H9 (cell line): ENCODE results near the gene NAA35. TPM values are rescaled to one million over a fixed set of nuclear protein-coding genes. Genes with fewer than 3 reads are reported as not detected.

ENCODE experiments used
- DNase-seq: peaks from one replicate; pipeline ENCODE4 v3.0.0-alpha.2; 2017
- H2AFZ ChIP-seq: one replicate; pipeline ENCODE4 v1.6.1; 2013; ENCODE audit warnings: mild to moderate bottlenecking, low read length, control low read depth, moderate library complexity
- H2AK5ac ChIP-seq: 2 replicates; pipeline ENCODE4 v1.6.1; 2013; ENCODE audit warnings: low read length, control low read depth, mixed read lengths; ENCODE audit not compliant: insufficient read length
- H2BK120ac ChIP-seq: one replicate; pipeline ENCODE4 v1.6.1; 2013; ENCODE audit warnings: low read depth, mild to moderate bottlenecking, low read length, control low read depth, inconsistent platforms; ENCODE audit not compliant: poor library complexity, severe bottlenecking
- H2BK12ac ChIP-seq: 2 replicates; pipeline ENCODE4 v1.6.1; 2013; ENCODE audit warnings: low read length, control low read depth, mixed read lengths, low read depth; ENCODE audit not compliant: insufficient read length
- H2BK15ac ChIP-seq: 2 replicates; pipeline ENCODE4 v1.6.1; 2013; ENCODE audit warnings: low read depth, low read length, control low read depth
- H2BK20ac ChIP-seq: one replicate; pipeline ENCODE4 v1.6.1; 2013; ENCODE audit warnings: low read depth, mild to moderate bottlenecking, low read length, control low read depth, inconsistent platforms; ENCODE audit not compliant: poor library complexity, severe bottlenecking
- H2BK5ac ChIP-seq: 2 replicates; pipeline ENCODE4 v1.6.1; 2013; ENCODE audit warnings: low read length, control low read depth, mixed read lengths; ENCODE audit not compliant: insufficient read length
- H3K14ac ChIP-seq: 2 replicates; pipeline ENCODE4 v1.6.1; 2013; ENCODE audit warnings: low read length, control low read depth; ENCODE audit not compliant: insufficient read depth
- H3K18ac ChIP-seq: 2 replicates; pipeline ENCODE4 v1.6.1; 2013; ENCODE audit warnings: low read depth, mild to moderate bottlenecking, mixed read lengths, low read length, control low read depth; ENCODE audit not compliant: insufficient read length
- H3K23ac ChIP-seq: 2 replicates; pipeline ENCODE4 v1.6.1; 2013; ENCODE audit warnings: low read length, control low read depth, mixed read lengths, low read depth; ENCODE audit not compliant: insufficient read length
- H3K23me2 ChIP-seq: 2 replicates; pipeline ENCODE4 v1.6.1; 2013; ENCODE audit warnings: low read depth, mild to moderate bottlenecking, mixed read lengths, low read length, control low read depth; ENCODE audit not compliant: insufficient read length, poor library complexity, severe bottlenecking
- H3K27ac ChIP-seq: 2 replicates; pipeline ENCODE4 v1.5.1; 2013; ENCODE audit warnings: low read length, control low read depth, mixed read lengths, low read depth; ENCODE audit not compliant: insufficient read length
- H3K27me3 ChIP-seq: 2 replicates; pipeline ENCODE4 v1.6.1; 2013; ENCODE audit warnings: low read length, control low read depth, inconsistent platforms; ENCODE audit not compliant: insufficient read depth
- H3K4ac ChIP-seq: 2 replicates; pipeline ENCODE4 v1.6.1; 2013; ENCODE audit warnings: low read depth, mild to moderate bottlenecking, control low read depth, inconsistent platforms, low read length, moderate library complexity
- H3K4me1 ChIP-seq: 2 replicates; pipeline ENCODE4 v1.6.1; 2013; ENCODE audit warnings: low read length, control low read depth, inconsistent platforms; ENCODE audit not compliant: insufficient read depth
- H3K4me2 ChIP-seq: 2 replicates; pipeline ENCODE4 v1.6.1; 2013; ENCODE audit warnings: low read length, control low read depth, mixed read lengths; ENCODE audit not compliant: insufficient read length, insufficient read depth
- H3K56ac ChIP-seq: 2 replicates; pipeline ENCODE4 v1.6.1; 2013; ENCODE audit warnings: low read depth, mild to moderate bottlenecking, mixed read lengths, low read length, control low read depth; ENCODE audit not compliant: insufficient read length
- H3K79me1 ChIP-seq: 2 replicates; pipeline ENCODE4 v1.6.1; 2013; ENCODE audit warnings: low read depth, mild to moderate bottlenecking, moderate library complexity, low read length, control low read depth, inconsistent platforms; ENCODE audit not compliant: insufficient read depth, poor library complexity, severe bottlenecking
- H3K79me2 ChIP-seq: 2 replicates; pipeline ENCODE4 v1.6.1; 2013; ENCODE audit warnings: low read length, control low read depth, inconsistent platforms; ENCODE audit not compliant: insufficient read depth
- H3K9ac ChIP-seq: 2 replicates; pipeline ENCODE4 v1.6.1; 2013; ENCODE audit warnings: low read length, control low read depth, mixed read lengths; ENCODE audit not compliant: insufficient read length; ENCODE audit errors: extremely low read depth
- H3K9me3 ChIP-seq: one replicate; pipeline ENCODE4 v1.6.1; 2013; ENCODE audit warnings: low read depth, low read length, inconsistent platforms; ENCODE audit not compliant: control insufficient read depth
- H3T11ph ChIP-seq: one replicate; pipeline ENCODE4 v1.6.1; 2013; ENCODE audit warnings: mild to moderate bottlenecking, low read length, control low read depth, inconsistent platforms
- H4K20me1 ChIP-seq: one replicate; pipeline ENCODE4 v1.6.1; 2013; ENCODE audit not compliant: control insufficient read depth, insufficient read length, insufficient read depth
- H4K5ac ChIP-seq: 2 replicates; pipeline ENCODE4 v1.6.1; 2013; ENCODE audit warnings: low read depth, mild to moderate bottlenecking, mixed read lengths, low read length, control low read depth; ENCODE audit not compliant: insufficient read length
- H4K8ac ChIP-seq: replicated peaks from 2 replicates; pipeline ENCODE4 v1.6.1; 2013; ENCODE audit warnings: low read length, control low read depth, mixed read lengths, low read depth; ENCODE audit not compliant: insufficient read length
- H4K91ac ChIP-seq: 2 replicates; pipeline ENCODE4 v1.6.1; 2013; ENCODE audit warnings: low read depth, mild to moderate bottlenecking, moderate library complexity, mixed read lengths, low read length, control low read depth; ENCODE audit not compliant: insufficient read length
- H3K27ac Mint-ChIP-seq, 3 experiments: 2 replicates in 2 of 3; 3 replicates in 1 of 3; pipeline ENCODE4 v1.8.0; 2020 to 2021; ENCODE audit warnings: mixed read lengths in 3 of 3, mild to moderate bottlenecking in 1 of 3, moderate library complexity in 1 of 3
- H3K27me3 Mint-ChIP-seq: 2 replicates; pipeline ENCODE4 v1.8.0; 2021; ENCODE audit warnings: low read depth, mild to moderate bottlenecking, moderate library complexity, mixed read lengths
- H3K36me3 Mint-ChIP-seq, 3 experiments: 2 replicates in 2 of 3; 3 replicates in 1 of 3; pipeline ENCODE4 v1.8.0; 2020 to 2021; ENCODE audit warnings: low read depth in 3 of 3, mixed read lengths in 3 of 3; ENCODE audit not compliant: insufficient read depth in 1 of 3
- H3K4me1 Mint-ChIP-seq, 2 experiments: 2 replicates each; pipeline ENCODE4 v1.8.0; 2020; ENCODE audit warnings: mixed read lengths in 2 of 2
- H3K4me3 Mint-ChIP-seq, 2 experiments: 2 replicates in 1 of 2; 3 replicates in 1 of 2; pipeline ENCODE4 v1.8.0; 2020 to 2021; ENCODE audit warnings: mild to moderate bottlenecking in 2 of 2, mixed read lengths in 2 of 2, moderate library complexity in 1 of 2
- H3K9me3 Mint-ChIP-seq, 2 experiments: 2 replicates in 1 of 2; 3 replicates in 1 of 2; pipeline ENCODE4 v1.8.0; 2020; ENCODE audit warnings: mild to moderate bottlenecking in 2 of 2, mixed read lengths in 2 of 2, moderate library complexity in 1 of 2
- CTCF ChIP-seq: fragments of 200-600 bp; sonication (generic); conservative IDR thresholded peaks from 3 replicates; pipeline ENCODE4 v1.8.0; 2021; ENCODE audit warnings: antibody characterized with exemption, mild to moderate bottlenecking
- WGBS: extraction: QIAGEN DNeasy Blood & Tissue Kit; methylation state at CpG from one replicate; pipeline ENCODE4 v1.1.7; 2013; ENCODE audit warnings: missing lambda C conversion rate, low lambda C conversion rate, mixed read lengths; ENCODE audit not compliant: insufficient read length; ENCODE audit errors: extremely low coverage; 5-methylcytosine and 5-hydroxymethylcytosine counted together
- total RNA-seq: library from RNA; stranded (reverse); gene quantifications from 2 replicates; pipeline ENCODE4 v1.2.1, GENCODE V29; 2021

NAA35 gene
- total RNA-seq, 1 experiment from 2014 or later, result 38.6 TPM

- no peaks in the 10 kb centered on the region for H3K79me1 ChIP-seq
- no peak overlapping the region for H3K23ac ChIP-seq
- no peak overlapping the region for H2BK12ac ChIP-seq
- no peaks in the 10 kb centered on the region for H3K9me3 ChIP-seq
- no peaks in the 10 kb centered on the region; a peak in 1 of 7 replicates for H3K36me3 Mint-ChIP-seq
- H2BK20ac ChIP-seq, result no peak overlapping the region
- no peaks in the 10 kb centered on the region for H3K23me2 ChIP-seq
- no peaks in the 10 kb centered on the region for H4K20me1 ChIP-seq
- H3K4me2 ChIP-seq, result no peak overlapping the region
- H3K18ac ChIP-seq, result no peak overlapping the region
- no peaks in the 10 kb centered on the region for H3K4me1 ChIP-seq
- H3K4ac ChIP-seq, result no peak overlapping the region
- no peak overlapping the region for H3K9ac ChIP-seq
- no peak overlapping the region for H2AFZ ChIP-seq
- no peak overlapping the region for H4K5ac ChIP-seq
- H2BK120ac ChIP-seq, result no peak overlapping the region
- H3K14ac ChIP-seq, result no peak overlapping the region
- H3K27ac Mint-ChIP-seq, result no peak overlapping the region; a peak in 1 of 7 replicates
- no peak overlapping the region for H4K91ac ChIP-seq
- H4K8ac ChIP-seq, result no peak overlapping the region
- H3K4me1 Mint-ChIP-seq, result no peaks in the 10 kb centered on the region
- H3K27me3 ChIP-seq, result no peaks in the 10 kb centered on the region
- no peak overlapping the region; a peak in 1 of 5 replicates for H3K4me3 Mint-ChIP-seq
- no peak overlapping the region for H2BK15ac ChIP-seq
- no CpG with 5 or more reads among the region's 16 CpGs for WGBS
- no peak overlapping the region for H2BK5ac ChIP-seq
- DNase-seq, result no peak
- H3K27ac ChIP-seq, result no peak overlapping the region
- H3K9me3 Mint-ChIP-seq, result no peaks in the 10 kb centered on the region; a peak in 1 of 5 replicates
- H3K27me3 Mint-ChIP-seq, result no peaks in the 10 kb centered on the region
- no peak for TF ChIP-seq CTCF
- no peak overlapping the region for H3T11ph ChIP-seq
- H3K79me2 ChIP-seq, result no peaks in the 10 kb centered on the region
- no peak overlapping the region for H2AK5ac ChIP-seq
- no peak overlapping the region for H3K56ac ChIP-seq
These were observed 41.6 kb upstream of the NAA35 start for GRCh38 chr9:85899388-85899787.
